CD14-positive monocyte (primary cell): ENCODE measurements around the gene RSRC1. TPM values are rescaled to one million over a fixed set of nuclear protein-coding genes. Genes with fewer than 3 reads are reported as not detected.

Source experiments
- DNase-seq, 3 donors: peaks; one replicate each; pipeline ENCODE4 v3.0.0-alpha.2; 2011 to 2022
- H2AFZ ChIP-seq: 2 replicates; pipeline ENCODE4 v1.6.0; 2012; ENCODE audit warnings: mild to moderate bottlenecking, low read depth, low read length, inconsistent platforms; ENCODE audit not compliant: insufficient read depth, poor library complexity, severe bottlenecking
- H3K27ac ChIP-seq, 2 donors: 1 replicate in 1 of 2; 2 replicates in 1 of 2; pipeline ENCODE4 v1.5.1; 2012 to 2013; ENCODE audit warnings: low read length in 2 of 2, control low read depth in 1 of 2, inconsistent platforms in 1 of 2, low read depth in 1 of 2, mild to moderate bottlenecking in 1 of 2
- H3K27me3 ChIP-seq, 2 donors: one replicate each; pipeline versions ENCODE4 v1.6.0 to v1.6.1; 2011 to 2013; ENCODE audit warnings: low read length in 2 of 2; ENCODE audit not compliant: control insufficient read depth in 2 of 2, insufficient read depth in 2 of 2
- H3K36me3 ChIP-seq, 2 donors: replicated peaks in 1 of 2; 1 replicate in 1 of 2; 2 replicates in 1 of 2; pipeline versions ENCODE4 v1.5.1 to v1.6.1; 2012 to 2013; ENCODE audit warnings: low read length in 2 of 2, control low read depth in 1 of 2, inconsistent platforms in 1 of 2, mild to moderate bottlenecking in 1 of 2; ENCODE audit not compliant: insufficient read depth in 2 of 2, control insufficient read depth in 1 of 2
- H3K4me1 ChIP-seq, 2 donors: 1 replicate in 1 of 2; 2 replicates in 1 of 2; pipeline versions ENCODE4 v1.5.1 to v1.6.1; 2012 to 2013; ENCODE audit warnings: low read length in 2 of 2, control low read depth in 1 of 2, inconsistent platforms in 1 of 2, mild to moderate bottlenecking in 1 of 2, moderate library complexity in 1 of 2; ENCODE audit not compliant: insufficient read depth in 2 of 2, control insufficient read depth in 1 of 2
- H3K4me2 ChIP-seq: replicated peaks from 2 replicates; pipeline ENCODE3; 2012; ENCODE audit warnings: low read length, moderate library complexity, mild to moderate bottlenecking; ENCODE audit not compliant: poor library complexity, severe bottlenecking; ENCODE audit errors: extremely low read depth
- H3K4me3 ChIP-seq, 3 experiments: fragments of 200-600 bp in 1 of 3; sonication (generic) in 1 of 3; replicated peaks in 1 of 3; 1 replicate in 2 of 3; 2 replicates in 1 of 3; pipeline ENCODE4 v1.5.1; 2011 to 2013; ENCODE audit warnings: low read length in 3 of 3, mild to moderate bottlenecking in 3 of 3, control low read depth in 2 of 3, low read depth in 2 of 3, inconsistent platforms in 1 of 3, moderate library complexity in 1 of 3
- H3K79me2 ChIP-seq: 2 replicates; pipeline ENCODE4 v1.6.0; 2012; ENCODE audit warnings: mild to moderate bottlenecking, control low read depth, inconsistent platforms, low read length, moderate library complexity; ENCODE audit not compliant: insufficient read depth
- H3K9ac ChIP-seq: 2 replicates; pipeline ENCODE4 v1.6.0; 2017; ENCODE audit warnings: low read length, mild to moderate bottlenecking; ENCODE audit not compliant: insufficient read depth, poor library complexity, severe bottlenecking
- H3K9me3 ChIP-seq, 2 donors: replicated peaks in 1 of 2; 1 replicate in 1 of 2; 2 replicates in 1 of 2; pipeline versions ENCODE4 v1.5.1 to v1.6.1; 2012 to 2013; ENCODE audit warnings: low read length in 2 of 2, control low read depth in 1 of 2; ENCODE audit not compliant: control insufficient read depth in 1 of 2, insufficient read depth in 1 of 2
- H4K20me1 ChIP-seq: 2 replicates; pipeline ENCODE4 v1.6.0; 2012; ENCODE audit warnings: mild to moderate bottlenecking, low read length, control low read depth, moderate library complexity; ENCODE audit not compliant: insufficient read depth
- H3K27ac Mint-ChIP-seq, 7 donors: one replicate each; pipeline ENCODE4 v1.8.0; 2020; ENCODE audit warnings: mild to moderate bottlenecking in 7 of 7, mixed read lengths in 7 of 7, moderate library complexity in 6 of 7, inconsistent platforms in 2 of 7
- H3K27me3 Mint-ChIP-seq, 3 donors: one replicate each; pipeline ENCODE4 v1.8.0; 2021 to 2022; ENCODE audit warnings: low read depth in 3 of 3, mild to moderate bottlenecking in 3 of 3, mixed read lengths in 3 of 3, moderate library complexity in 3 of 3, inconsistent platforms in 1 of 3
- H3K36me3 Mint-ChIP-seq, 2 donors: one replicate each; pipeline ENCODE4 v1.8.0; 2020; ENCODE audit warnings: mixed read lengths in 2 of 2, inconsistent platforms in 1 of 2, mild to moderate bottlenecking in 1 of 2
- H3K4me1 Mint-ChIP-seq: one replicate; pipeline ENCODE4 v1.8.0; 2020; ENCODE audit warnings: mild to moderate bottlenecking, mixed read lengths
- H3K4me3 Mint-ChIP-seq, 2 donors: one replicate each; pipeline ENCODE4 v1.8.0; 2020; ENCODE audit warnings: mild to moderate bottlenecking in 2 of 2, mixed read lengths in 2 of 2, moderate library complexity in 1 of 2
- H3K9me3 Mint-ChIP-seq, 7 donors: one replicate each; pipeline ENCODE4 v1.8.0; 2020 to 2022; ENCODE audit warnings: mixed read lengths in 7 of 7, mild to moderate bottlenecking in 6 of 7, moderate library complexity in 6 of 7, inconsistent platforms in 2 of 7
- WGBS: methylation state at CpG from one replicate; pipeline ENCODE4 v1.1.5; 2013; ENCODE audit warnings: missing lambda C conversion rate; ENCODE audit not compliant: insufficient coverage; 5-methylcytosine and 5-hydroxymethylcytosine counted together
- intact Hi-C, 2 donors: fragments of 100-400 bp; cut with micrococcal nuclease; formaldehyde crosslinking; loops; one replicate each; pipeline versions ENCODE4 v1.15.0 to v1.15.1; 2023
- polyA plus RNA-seq, 3 donors: library from polyadenylated mRNA; depleted of rRNA in 1 of 3; unstranded in 2 of 3; stranded (reverse) in 1 of 3; fragments of 300-500 nt in 2 of 3; fragments of >200 nt in 1 of 3; fragmentation: Illumina TruSeq in 2 of 3; gene quantifications; 1 replicate in 2 of 3; 2 replicates in 1 of 3; pipeline ENCODE4 v1.2.3, GENCODE V29; 2012 to 2021
- TF ChIP-seq, protein P1 (sequence below): fragments of 200-600 bp; IDR thresholded peaks from one replicate; pipeline ENCODE4 v1.8.0; 2022; ENCODE audit warnings: antibody characterized with exemption, mild to moderate bottlenecking

Gene RSRC1
- polyA plus RNA-seq, 3 donors: 6.6 to 31.7 (median 15.1) TPM

DNA sequence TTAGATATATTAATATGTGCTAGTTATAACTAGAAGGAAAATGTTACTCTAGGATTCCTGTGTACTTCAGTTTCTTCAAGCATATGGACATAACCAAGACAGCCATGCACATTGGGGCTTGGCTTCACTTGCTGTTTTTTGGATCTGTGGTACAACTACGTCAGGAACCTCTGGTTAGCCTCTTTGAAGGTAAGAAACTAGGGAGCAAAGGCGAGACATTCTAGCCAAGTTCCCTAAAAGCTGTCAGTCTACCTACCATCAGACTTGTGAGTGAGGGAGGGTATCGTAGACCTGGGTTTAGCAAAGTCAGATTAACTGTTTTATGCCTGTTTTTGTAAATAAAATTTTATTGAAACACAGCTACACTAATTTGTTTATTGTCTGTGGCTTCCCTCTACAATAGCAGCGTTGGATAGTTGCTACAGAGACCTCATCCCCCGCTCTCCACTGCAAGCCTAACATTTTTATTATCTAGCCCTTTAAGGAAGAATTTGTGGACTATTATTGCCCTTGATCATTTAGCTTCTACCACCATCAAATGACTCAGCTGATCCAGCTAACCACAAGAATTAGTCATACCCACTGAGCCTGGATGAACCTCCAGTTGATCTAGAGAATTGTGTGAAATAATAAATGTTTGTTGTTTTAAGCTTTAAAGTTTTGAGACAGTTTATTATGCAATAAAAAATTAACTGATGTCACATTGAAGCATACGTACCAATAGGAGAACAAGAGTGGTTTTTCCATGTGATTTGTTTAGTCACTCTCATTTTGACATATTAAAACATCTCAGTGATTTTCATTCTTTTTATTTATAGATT, 58.1 kb downstream of the RSRC1 start:
- no CpG with 5 or more reads among the region's 6 CpGs for WGBS
- Mint-ChIP-seq H3K9me3 (no peaks in the 10 kb centered on the region), H3K36me3 (peaks cover 17 to 22% of the 10 kb centered on the region in 2 donors), H3K4me1 (peaks cover 19% of the 10 kb centered on the region), H3K27me3 (peaks cover 0 to 3% (median 0%) of the 10 kb centered on the region in 3 donors), H3K27ac (peak overlapping the region; percentile 38 to 93 (median 71)), H3K4me3 (no peak overlapping the region)
- Histone ChIP-seq H3K4me1 (peaks cover 11 to 19% of the 10 kb centered on the region in 2 donors), H3K9ac (no peak overlapping the region), H3K27me3 (no peaks in the 10 kb centered on the region), H3K4me2 (peak overlapping the region; percentile 6), H3K79me2 (no peaks in the 10 kb centered on the region), H3K27ac (peak overlapping the region in 1 of 2 donors; percentile 26), H2AFZ (no peak overlapping the region), H3K9me3 (no peaks in the 10 kb centered on the region), H3K36me3 (peaks cover 2 to 10% of the 10 kb centered on the region in 2 donors), H4K20me1 (no peaks in the 10 kb centered on the region), H3K4me3 (no peak overlapping the region)
- intact Hi-C loops: loop anchor here in 1 of 2 donors (5.0 kb wide), 1 partner anchor 56 kb away; the partner anchor contains the start of gene RSRC1
- DNase-seq: peak; percentile 82 to 90 (median 90)
- TF ChIP-seq, protein P1, sequence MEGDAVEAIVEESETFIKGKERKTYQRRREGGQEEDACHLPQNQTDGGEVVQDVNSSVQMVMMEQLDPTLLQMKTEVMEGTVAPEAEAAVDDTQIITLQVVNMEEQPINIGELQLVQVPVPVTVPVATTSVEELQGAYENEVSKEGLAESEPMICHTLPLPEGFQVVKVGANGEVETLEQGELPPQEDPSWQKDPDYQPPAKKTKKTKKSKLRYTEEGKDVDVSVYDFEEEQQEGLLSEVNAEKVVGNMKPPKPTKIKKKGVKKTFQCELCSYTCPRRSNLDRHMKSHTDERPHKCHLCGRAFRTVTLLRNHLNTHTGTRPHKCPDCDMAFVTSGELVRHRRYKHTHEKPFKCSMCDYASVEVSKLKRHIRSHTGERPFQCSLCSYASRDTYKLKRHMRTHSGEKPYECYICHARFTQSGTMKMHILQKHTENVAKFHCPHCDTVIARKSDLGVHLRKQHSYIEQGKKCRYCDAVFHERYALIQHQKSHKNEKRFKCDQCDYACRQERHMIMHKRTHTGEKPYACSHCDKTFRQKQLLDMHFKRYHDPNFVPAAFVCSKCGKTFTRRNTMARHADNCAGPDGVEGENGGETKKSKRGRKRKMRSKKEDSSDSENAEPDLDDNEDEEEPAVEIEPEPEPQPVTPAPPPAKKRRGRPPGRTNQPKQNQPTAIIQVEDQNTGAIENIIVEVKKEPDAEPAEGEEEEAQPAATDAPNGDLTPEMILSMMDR: no peak

DNA sequence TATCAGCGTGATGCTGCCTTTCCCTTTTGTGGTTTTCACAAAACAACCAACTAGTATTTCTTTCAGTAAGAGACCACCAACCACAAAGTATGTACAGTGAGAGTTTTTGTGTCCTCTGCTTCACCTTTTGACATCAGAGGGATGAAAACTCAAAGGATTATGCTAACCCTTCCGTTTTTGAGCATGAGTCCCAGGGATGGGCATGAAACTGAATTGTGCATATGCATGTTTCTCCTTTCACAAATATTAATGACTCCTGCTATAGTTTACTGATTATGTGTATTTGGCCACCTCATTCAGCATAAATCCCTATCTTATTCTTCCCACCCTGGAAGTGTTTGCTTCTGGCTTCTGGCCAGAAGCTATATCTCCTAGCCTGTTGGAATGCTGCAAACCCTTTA, 59.2 kb downstream of the RSRC1 start:
- WGBS: no CpG with 5 or more reads among the region's 2 CpGs
- Mint-ChIP-seq H3K27ac (peak overlapping the region; percentile 62 to 90 (median 78)), H3K4me3 (no peak overlapping the region), H3K4me1 (peaks cover 19% of the 10 kb centered on the region), H3K9me3 (no peaks in the 10 kb centered on the region), H3K36me3 (peaks cover 13 to 17% of the 10 kb centered on the region in 2 donors), H3K27me3 (peaks cover 0 to 3% (median 0%) of the 10 kb centered on the region in 3 donors)
- Histone ChIP-seq H4K20me1 (no peaks in the 10 kb centered on the region), H3K36me3 (peaks cover 2 to 10% of the 10 kb centered on the region in 2 donors), H3K27ac (peak overlapping the region in 1 of 2 donors; percentile 50), H3K4me2 (peak overlapping the region; percentile 21), H3K27me3 (no peaks in the 10 kb centered on the region), H3K9me3 (no peaks in the 10 kb centered on the region), H3K9ac (no peak overlapping the region), H3K4me3 (no peak overlapping the region), H2AFZ (no peak overlapping the region), H3K4me1 (peaks cover 11 to 19% of the 10 kb centered on the region in 2 donors), H3K79me2 (no peaks in the 10 kb centered on the region)
- DNase-seq: no peak
- intact Hi-C loops: loop anchor here in 1 of 2 donors (5.0 kb wide), 1 partner anchor 57 kb away; the partner anchor contains the start of gene RSRC1
- TF ChIP-seq, protein P1: no peak
